ENCODE measurements around the gene NUP62CL.
A peak's percentile ranks its signal among the peaks of the same experiment; 100 is the strongest.

Gene NUP62CL

DNA sequence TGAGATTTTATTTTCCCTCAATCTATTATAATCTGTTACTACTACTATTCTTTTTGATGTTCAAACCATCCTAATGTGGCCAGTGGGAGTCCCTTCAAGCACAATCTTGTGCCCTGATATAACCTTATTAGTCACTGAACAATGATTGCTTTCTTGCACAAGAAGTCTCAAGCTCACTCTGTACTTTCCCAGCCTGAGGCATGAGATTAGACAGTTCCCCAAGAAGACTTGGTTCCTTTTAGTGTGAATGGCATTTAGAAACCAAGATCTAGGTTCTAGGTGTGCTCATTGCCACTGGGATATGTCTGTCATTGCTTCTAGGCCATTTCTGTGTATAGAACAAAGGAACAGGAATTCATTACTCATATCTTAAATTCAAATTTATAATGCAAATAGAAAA is 59.6 kb downstream of the NUP62CL start:
- no peak for DNase-seq

DNA sequence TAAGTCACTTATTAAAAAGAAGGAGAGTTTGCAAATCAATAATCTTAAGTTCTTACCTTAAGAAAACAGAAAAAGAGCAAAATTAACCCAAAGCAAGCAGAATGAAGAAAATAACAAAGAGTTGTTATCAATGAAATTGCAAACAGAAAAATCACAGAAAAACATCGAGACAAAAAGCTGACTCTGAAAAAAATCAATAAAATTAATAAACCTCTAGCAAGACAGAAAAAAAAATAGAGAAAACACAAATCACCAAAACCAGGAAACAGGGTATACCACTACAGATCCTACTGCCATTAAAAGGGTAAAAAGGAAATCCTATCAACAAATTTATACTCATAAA is 70.3 kb downstream of the NUP62CL start:
- DNase-seq = no peak

DNA sequence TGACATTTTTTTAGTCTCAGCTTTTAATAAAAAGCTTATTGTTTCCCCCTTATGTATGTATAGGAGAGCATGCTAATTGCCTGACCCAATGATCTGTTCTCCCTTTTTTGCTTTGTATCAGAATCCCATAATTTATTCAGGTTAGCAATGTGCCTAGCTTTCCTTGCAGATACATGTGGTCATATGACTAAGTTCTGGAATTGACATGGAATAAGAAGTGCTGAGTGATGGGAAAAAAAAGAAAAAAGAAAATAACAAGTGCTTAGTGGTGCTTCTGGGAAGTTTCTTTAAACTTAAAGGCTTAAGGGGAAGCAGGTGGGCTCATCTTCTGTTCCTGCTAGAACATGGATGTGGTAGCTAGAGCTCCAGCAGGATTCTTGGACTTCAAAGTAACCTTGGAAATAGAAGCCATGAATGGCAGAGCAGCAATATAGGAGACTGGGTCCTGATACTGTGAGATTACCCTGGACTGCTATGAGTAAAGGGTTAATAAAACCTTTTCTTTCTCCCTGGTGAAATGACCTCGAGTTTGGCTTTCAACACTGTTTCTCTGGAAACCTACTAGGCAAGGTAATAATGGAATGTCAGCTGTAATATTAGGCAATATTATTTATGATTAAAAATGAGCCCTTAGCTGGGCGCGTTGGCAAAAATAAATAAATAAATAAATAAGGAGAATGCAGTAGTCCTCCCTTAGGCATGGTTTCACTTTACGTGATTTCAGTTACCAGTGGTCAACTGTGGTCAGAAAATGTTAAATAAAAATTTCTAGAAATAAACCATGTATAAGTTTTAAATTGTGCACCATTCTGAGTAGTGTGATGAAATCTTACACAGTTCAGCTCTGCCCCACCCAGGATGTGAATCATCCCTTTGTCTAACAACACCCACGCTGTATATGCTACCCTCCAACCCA is 70.9 kb downstream of the NUP62CL start:
- DNase-seq = no peak

DNA sequence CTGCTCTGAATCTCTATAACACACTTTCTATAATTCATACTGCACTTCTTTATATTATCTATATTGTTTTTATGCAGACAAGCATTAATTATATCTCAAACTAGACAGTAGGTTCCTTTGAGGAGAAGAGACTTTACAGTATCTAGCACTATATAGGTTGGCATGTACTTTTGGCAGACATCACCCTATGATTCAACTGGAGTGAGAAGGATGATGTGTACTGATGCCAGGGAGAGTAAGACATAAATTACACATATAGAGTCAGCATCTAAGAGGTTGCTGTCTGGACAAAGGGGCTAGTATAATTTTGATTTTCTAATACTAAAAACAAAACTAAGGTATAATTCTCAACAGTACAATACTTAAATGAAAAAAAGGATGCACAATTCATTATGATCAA is 82.5 kb downstream of the NUP62CL start:
- no peak for DNase-seq

DNA sequence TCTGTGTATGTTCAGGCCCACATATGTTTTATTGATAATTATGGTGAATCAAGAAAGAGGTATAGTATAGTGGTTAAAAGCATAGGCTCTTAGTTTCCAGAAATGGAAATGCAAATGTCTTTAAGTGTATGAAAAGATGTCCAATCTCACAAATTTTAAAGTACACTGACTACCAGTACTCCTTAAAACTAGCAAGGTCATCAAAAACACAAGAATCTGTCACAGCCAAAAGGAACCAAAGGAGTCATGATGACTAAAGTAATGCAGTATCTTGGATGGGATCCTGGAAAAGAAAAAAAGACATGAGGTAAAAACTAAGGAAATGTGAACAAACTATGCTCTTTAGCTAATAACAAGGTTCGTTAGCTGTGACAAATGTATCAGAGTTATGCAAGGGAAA is 87.0 kb downstream of the NUP62CL start:
- no peak for DNase-seq

DNA sequence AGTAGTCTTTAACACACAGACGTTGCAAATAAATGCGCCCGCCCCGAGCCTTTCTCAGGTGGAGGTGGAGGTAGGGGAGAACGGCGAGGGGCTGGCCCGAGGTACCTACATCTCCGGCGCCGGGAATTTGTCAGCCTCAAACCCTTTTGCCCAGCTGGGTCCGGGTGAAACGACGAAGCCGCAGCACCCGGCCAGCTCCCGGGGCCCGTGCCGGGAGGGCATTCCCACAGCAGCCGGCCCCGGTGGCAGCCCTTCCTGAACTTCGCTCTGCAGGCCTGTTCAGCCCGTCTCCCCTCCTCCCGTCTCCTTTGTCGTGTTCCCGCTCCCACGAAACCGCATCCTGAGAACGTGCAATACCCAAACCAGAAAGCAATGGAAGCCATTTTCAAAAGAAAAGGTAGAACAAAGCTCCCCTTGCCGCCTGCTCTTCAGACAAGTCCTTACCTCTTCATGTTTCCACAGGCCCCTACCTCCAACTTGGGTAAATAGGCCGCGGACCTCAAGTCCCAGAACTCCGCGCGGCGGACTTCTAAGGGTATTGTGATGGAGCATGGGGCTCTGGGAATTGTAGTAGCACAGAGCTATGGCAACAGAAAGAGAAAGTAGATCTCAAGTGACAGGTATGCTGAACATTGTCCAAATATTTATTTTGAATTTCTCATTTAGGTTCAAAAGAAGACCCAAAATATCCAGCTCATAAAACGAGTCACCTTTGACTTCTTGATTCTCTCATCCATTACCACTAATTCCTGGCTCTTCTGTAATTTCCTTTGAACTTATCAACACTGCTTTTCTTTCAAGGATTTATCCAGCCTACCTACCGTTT is 87.7 kb downstream of the NUP62CL start, which contains the start of gene RBM41:
TSS of gene RBM41 (minus strand) at position 501 of the 826 bp plus-strand sequence. CDS start at position 452, 49 bp downstream.
- DNase-seq = peak; percentile 56 to 77 (median 68)

DNA sequence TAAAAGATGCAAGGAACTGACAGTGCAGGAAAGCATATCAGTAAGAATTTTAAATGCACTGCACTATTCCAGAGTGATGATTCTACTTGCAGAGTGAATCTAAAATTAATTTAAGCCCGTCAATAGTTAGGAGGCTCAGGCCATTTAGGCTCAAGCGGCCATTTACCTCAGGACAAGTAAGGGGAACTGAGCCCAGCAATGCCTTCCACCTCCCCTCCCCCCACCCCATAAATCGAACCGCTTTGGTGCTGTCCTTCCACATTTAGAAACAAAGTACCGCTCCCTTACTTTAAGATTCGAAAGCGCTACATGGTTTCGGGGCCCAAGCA is 88.3 kb downstream of the NUP62CL start:
- no peak for DNase-seq

DNA sequence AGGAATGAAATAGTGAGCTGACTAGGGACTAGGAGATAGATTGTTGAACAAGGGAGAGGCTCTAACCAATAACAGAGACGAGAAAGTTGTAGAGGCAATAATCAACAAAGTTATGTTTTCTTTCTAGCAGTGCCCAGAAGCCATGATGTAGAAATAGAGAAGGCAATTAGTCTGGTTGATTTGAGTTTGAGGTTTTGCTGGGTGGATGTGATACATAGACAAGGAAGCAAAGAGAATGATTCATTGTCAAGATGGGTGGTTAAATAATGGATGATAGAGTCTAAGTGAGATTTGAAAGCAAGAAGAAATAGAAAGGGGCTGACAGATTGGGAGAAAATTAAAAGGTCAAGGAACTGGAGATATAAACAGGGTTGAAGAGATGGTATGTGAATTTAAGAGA is 98.8 kb downstream of the NUP62CL start:
- DNase-seq = no peak

DNA sequence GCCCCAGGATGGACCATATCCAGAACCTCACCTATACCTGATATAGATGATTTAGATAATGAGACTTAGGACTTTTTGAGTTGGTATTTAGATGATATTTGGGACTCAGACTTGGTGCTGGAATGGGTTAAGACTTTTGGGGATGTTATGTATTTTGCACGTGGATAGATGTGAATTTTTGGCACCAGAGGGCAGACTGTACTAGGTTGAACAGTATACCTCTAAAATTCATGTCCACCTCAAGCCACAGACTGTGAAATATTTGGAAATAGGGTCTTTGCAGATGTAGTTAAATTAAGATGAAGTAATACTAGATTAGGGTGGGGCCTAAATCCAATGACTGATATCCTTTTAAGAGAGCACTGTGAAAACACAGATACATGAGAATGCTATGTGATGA is 103.3 kb downstream of the NUP62CL start:
- no peak for DNase-seq

DNA sequence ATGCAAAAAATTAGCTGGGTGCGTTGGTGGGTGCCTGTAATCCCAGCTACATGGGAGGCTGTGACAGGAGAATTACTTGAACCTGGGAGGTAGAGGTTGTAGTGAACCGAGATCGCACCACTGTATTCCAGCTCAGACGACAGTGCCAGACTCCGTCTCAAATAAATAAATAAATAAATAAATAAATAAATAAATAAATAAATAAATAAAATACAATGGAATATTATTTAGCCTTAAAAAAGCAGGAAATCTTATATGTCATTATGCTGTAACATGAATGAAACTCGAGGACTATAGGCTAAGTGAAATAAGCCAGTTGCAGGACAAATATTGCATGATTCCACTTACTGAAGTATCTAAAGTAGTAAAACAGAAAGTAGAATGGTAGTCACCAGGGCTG is 130.1 kb downstream of the NUP62CL start:
- DNase-seq = no peak
